Measurements from ENCODE around the gene DNAJC17.

DNAJC17 gene

GRCh38 chr15:40747685-40748631, 59.3 kb downstream of the DNAJC17 start:
- TF ChIP-seq CTCF (IDR thresholded peaks at IDR 0.05; ENCODE audit: low read depth, low read length) = no peak
- DNase-seq (ENCODE audit: extremely low read depth, low read depth) = no peak

- DNase-seq (ENCODE audit: extremely low read depth, low read depth) = no peak
- TF ChIP-seq CTCF (IDR thresholded peaks at IDR 0.05; ENCODE audit: low read depth, low read length) = no peak
These were observed 60.3 kb downstream of the DNAJC17 start for GRCh38 chr15:40746916-40747418.

- no peak for TF ChIP-seq CTCF (IDR thresholded peaks at IDR 0.05; ENCODE audit: low read depth, low read length)
- no peak for DNase-seq (ENCODE audit: extremely low read depth, low read depth)
These were observed 62.5 kb downstream of the DNAJC17 start for GRCh38 chr15:40744815-40745152.

GRCh38 chr15:40743921-40744814, 63.1 kb downstream of the DNAJC17 start:
- DNase-seq (ENCODE audit: extremely low read depth, low read depth) = no peak
- 0 out of 2 replicates have a peak, but pooled peaks have one; percentile 4 for TF ChIP-seq CTCF (IDR thresholded peaks at IDR 0.05; ENCODE audit: low read depth, low read length)

DNA sequence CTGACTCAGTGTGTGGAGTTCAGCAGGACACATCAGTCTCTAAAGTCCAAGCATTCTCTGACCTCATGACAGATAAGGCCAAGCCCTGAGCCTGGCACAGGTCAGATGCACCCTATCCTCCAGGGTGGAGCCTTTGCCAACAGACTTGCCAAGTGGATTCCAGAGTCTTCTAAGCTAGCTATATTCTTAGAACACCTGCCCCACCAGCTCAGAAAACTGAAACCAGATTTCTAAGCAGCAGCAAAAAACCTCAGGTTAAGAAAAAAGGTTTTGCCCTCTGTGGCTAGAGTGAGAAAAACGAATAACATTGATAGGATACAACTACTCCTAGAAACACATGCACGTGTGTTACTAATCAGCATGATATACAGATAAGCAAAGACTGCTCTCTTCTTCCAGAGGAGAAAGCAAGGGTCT, 63.8 kb downstream of the DNAJC17 start:
- TF ChIP-seq CTCF (IDR thresholded peaks at IDR 0.05; ENCODE audit: low read depth, low read length) = no peak
- no peak for DNase-seq (ENCODE audit: extremely low read depth, low read depth)

DNA sequence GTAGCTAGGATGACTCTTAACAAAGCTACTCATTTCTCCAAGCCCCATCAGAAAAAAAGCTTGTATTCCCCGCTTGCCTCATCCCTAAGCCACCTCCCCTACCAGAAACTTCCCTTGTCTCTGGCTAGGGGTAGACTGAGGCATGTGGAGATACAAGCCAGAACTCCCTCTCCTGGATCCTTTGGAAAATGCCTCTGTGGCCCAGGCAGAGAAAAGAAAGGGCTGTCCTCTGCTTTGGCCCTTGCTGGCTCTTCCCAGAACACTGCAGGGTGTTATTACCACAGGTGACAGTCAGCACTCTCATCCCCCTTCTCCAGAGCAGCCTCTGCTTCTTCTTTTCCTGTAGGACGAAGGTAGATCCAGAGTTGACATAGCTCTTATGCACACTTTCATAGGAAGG, 67.4 kb downstream of the DNAJC17 start:
- TF ChIP-seq CTCF (IDR thresholded peaks at IDR 0.05; ENCODE audit: low read depth, low read length) = no peak
- no peak for DNase-seq (ENCODE audit: extremely low read depth, low read depth)
